NOMO-1 treated with dmso at 0.1 percent for 144 hours (cell line): ENCODE measurements around the gene MYO18B.
"Not testable (repeated sequence)": the region's sequence is repeated elsewhere in the genome, so short reads cannot be mapped to it uniquely, and the experiment has no call there.

Experiments used
- DNase-seq: peaks from one replicate; lab custom pipeline; 2025; ENCODE audit not compliant: unreplicated experiment; lab: John Stamatoyannopoulos, UW

Gene MYO18B

DNA sequence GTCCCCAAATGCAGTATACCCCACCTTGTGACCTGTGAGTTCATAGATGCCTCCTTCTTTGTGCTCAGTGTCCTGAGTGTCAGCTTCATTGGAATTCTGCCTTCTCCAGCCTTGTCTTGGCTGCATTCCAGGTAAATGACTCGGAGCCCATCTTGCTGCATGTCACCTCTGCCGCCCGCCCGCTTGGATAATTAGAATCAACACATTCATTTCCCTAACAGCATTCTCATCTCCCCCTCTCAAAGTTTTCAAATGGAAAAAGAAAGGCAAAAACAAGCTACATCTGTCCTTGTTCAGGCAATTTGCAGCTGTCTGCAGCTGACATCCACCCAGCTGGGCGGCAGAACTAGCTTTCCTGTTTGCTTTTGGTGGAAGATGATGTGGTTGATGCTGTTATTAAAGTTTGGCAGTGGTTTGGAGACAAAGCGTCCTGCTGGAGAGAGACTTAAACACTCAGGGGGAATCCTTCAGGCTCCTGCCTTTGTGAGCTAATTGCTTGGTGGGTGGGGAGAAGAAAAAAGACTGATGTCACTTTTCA lies 228.5 kb downstream of the MYO18B start:
- DNase-seq: no peak

- no peak for DNase-seq
Measured at GRCh38 chr22:25970999-25971811, 229.2 kb downstream of the MYO18B start.

DNA sequence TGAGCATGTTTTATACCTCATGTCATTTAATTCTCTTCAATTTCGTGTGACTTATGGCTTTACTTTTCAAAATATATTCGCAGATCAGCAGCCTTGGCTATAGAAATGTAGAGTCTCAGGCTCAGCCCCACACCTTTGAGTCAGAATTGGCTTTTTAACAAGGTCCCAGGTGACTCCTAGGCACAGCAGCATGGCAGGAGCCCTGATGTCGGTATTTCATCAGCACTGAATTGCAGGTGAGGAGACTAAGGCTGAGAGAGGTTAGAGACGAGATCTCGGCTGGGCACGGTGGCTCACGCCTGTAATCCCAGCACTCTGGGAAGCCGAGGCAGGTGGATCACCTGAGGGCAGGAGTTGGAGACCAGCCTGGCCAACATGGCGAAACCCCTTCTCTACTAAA lies 230.4 kb downstream of the MYO18B start:
- DNase-seq: no peak

DNA sequence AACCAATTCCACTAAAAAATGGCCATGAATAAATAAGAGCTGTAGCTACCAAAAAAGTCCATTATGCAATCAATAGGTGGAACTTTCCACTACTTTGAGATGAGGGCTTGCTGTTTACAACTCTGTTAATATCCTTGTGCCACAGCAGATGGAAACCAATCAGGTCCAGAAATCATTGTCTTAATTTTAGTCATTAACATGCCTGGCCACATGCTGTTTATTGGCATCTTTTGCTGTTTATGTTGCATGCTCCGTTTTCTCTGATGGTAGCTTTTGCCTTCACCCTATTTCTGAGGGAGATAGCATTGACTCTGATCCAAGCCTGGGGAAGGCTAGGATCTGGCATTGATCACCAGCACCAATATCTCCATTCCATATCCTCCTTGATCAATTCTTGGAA lies 234.4 kb downstream of the MYO18B start:
- DNase-seq: no peak

- DNase-seq: no peak
Measured at GRCh38 chr22:25979968-25980367, 238.0 kb downstream of the MYO18B start.

DNA sequence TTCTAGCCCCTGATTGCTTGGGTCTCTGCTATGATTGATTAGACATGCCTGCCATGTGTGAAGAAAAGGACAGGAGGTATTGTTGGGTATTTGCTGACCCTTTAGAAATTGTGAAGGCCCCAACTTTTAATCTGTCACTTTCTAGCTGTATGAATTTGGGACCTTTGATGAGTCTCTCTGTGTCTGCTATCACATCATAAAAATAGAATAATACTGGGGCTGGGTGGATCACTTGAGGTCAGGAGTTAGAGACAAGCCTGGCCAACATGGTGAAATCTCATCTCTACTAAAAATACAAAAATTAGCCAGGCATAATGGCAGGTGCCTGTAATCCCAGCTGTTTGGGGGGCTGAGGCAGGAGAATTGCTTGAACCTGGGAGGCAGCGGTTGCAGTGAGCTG lies 242.9 kb downstream of the MYO18B start:
- DNase-seq: not testable (repeated sequence)

GRCh38 chr22:25987948-25988347 lies 246.0 kb downstream of the MYO18B start:
- peak; percentile 38 for DNase-seq

GRCh38 chr22:25990940-25991339 lies 249.0 kb downstream of the MYO18B start:
- DNase-seq: no peak

DNA sequence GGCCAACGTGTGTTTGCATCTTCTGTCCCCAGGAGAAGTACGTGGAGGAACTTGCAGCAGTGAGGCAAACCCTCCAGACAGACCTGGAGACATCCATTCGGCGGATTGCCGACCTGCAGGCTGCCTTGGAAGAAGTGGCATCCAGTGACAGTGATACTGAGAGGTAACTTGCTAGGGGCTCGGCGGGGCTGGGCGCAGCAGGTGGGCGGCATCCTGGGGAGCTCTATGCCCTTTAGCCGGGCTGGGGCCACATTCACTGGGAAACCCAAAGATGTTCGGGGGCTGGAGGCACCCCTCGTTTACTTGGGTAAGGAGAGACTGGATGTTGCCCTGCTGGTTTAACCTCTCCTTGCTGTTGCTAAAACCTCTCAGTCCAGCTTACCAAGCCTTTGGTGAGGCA lies 250.3 kb downstream of the MYO18B start:
- no peak for DNase-seq

DNA sequence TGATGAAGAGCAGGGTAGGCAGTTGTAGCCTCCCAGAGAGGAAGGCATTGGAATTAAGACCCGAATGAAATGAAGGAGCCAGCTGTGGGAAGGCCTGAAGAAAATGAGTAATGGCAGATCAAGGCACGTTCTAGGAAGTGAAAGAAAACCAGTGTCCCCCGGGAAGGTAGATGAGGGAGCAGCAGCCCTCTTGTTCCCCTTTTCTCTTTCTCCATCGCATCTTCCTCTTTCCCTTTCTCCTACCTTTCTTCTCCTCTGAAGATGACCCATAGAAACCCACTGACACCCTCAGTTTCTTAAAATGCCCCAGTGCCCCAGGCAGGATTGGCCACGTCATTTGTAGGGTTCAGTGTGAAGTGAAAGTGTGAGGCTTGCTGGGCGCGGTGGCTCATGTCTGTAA lies 254.7 kb downstream of the MYO18B start:
- DNase-seq: peak; percentile 9

DNA sequence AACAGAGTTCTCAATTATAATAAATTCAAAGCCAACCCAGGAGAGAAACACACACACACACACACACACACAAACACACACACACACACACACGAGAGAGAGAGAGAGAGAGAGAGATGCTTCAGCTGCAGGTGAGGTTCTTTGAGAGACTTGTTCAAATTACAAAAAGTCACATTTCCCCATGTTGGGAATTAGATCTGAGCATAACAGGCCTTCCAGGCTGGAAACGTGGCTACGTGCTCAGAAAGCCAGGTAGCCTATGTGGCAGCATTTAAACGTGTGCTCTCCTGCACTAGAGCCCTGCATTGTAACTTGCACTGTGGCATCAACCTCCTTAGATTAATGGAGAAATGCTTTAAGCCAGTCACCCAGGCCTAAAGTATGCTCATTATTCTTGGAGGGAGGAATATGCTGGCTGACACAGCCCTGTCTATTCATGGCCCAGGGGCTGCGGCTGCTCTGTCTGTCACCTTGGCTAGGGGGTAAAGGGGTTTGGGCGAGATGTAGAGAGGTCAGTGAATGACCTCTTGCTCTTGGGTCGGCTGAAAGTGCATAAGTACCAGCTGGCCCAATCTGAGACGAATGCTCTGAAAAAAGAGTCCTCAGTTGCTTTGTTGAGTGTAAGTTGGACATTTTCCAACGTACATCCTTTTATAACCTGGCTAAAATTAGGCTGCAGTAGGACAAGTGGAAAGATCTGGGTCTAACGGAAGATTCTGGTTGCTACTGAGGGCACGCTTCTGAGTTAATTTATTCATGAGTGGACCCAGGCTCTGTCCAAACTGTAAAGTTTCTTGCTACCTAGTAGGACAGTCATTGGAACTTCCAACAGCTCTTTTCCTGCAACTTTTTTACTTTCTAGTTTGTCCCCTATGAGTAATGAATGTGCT lies 256.1 kb downstream of the MYO18B start:
- DNase-seq: no peak

- no peak for DNase-seq
Measured at GRCh38 chr22:26002456-26002855, 260.5 kb downstream of the MYO18B start.

GRCh38 chr22:26004477-26004876 lies 262.5 kb downstream of the MYO18B start:
- DNase-seq: no peak

DNA sequence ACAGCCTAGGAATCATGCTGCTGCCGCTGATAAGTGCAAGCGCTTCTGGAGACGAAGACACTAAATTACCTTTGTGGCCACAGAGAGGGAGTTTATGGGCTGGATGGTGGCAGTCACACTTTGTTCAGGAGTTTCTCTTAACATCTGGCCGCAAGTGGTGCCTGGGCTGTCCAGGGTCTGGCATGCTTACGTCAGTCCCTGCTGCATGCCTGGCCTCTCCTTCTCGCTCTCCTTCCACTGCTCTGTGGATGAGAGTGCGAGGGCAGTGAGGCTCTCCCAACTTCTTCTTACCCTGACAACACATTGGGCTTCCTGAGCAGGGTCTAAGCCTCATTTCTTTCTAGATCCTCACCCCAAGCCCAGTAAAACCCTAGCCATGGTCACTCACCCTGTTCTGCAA lies 266.6 kb downstream of the MYO18B start:
- DNase-seq: no peak

- DNase-seq: no peak
Measured at GRCh38 chr22:26016916-26017315, 274.9 kb downstream of the MYO18B start.

- DNase-seq: no peak
Measured at GRCh38 chr22:26017932-26018331, 275.9 kb downstream of the MYO18B start.

DNA sequence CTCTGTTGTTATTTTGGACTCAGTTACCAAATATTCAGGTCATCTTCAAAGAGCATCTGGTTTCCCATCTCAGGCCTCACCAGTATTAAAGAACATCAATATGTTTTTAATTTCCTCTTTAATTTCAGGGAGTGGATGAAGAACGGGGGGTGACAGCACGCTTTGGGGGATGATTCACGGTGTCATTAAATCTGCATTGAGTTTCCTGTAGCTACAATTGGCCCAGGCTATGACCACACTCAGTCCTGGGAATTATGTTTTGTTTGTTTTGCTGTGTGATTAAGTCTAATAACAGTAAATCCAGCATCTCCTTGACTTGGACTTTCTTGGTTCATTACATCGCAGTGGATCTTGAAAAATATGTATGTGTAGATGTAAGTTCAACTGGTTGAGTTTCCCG lies 277.6 kb downstream of the MYO18B start:
- no peak for DNase-seq

- no peak for DNase-seq
Measured at GRCh38 chr22:26021516-26021915, 279.5 kb downstream of the MYO18B start.

- no peak for DNase-seq
Measured at GRCh38 chr22:26023104-26023775, 281.3 kb downstream of the MYO18B start.

- DNase-seq: no peak
Measured at GRCh38 chr22:26025626-26026025, 283.6 kb downstream of the MYO18B start.

GRCh38 chr22:26027341-26027740 lies 285.4 kb downstream of the MYO18B start:
- no peak for DNase-seq
